K562 (cell line): ENCODE data around the gene EGR1. TPM values are rescaled to one million over a fixed set of nuclear protein-coding genes. Genes with fewer than 3 reads are reported as not detected.

ENCODE experiments used
- ARNT ChIP-seq, 2 experiments: fragments of 450-650 bp; IDR thresholded peaks; 2 replicates each; pipeline ENCODE4 v1.6.1; 2016; ENCODE audit warnings: mild to moderate bottlenecking in 1 of 2
- CC2D1A ChIP-seq: fragments of 450-650 bp; IDR thresholded peaks from 2 replicates; pipeline ENCODE4 v1.6.1; 2017; ENCODE audit warnings: mild to moderate bottlenecking
- CXXC5 ChIP-seq: fragments of 250-450 bp; sonication (Bioruptor Pico); IDR thresholded peaks from 2 replicates; pipeline ENCODE4 v1.8.0; 2022; ENCODE audit warnings: inconsistent platforms, mild to moderate bottlenecking, moderate library complexity
- DPF2 ChIP-seq: fragments of 450-650 bp; IDR thresholded peaks from 2 replicates; pipeline ENCODE4 v1.6.1; 2016
- EP400 ChIP-seq: fragments of 450-650 bp; IDR thresholded peaks from 2 replicates; pipeline ENCODE4 v1.6.1; 2017; ENCODE audit warnings: antibody characterized with exemption, mild to moderate bottlenecking, moderate library complexity
- ESRRB ChIP-seq: fragments of 250-450 bp; sonication (Bioruptor Pico); IDR thresholded peaks from 2 replicates; pipeline ENCODE4 v1.5.0; 2020; ENCODE audit warnings: mild to moderate bottlenecking, moderate library complexity, borderline replicate concordance
- FIP1L1 ChIP-seq: fragments of 200-400 bp; formaldehyde crosslinking; IDR thresholded peaks from 2 replicates; pipeline ENCODE4 v1.6.1; 2018; ENCODE audit warnings: mild to moderate bottlenecking, low read depth, low read length; ENCODE audit not compliant: poor library complexity, severe bottlenecking
- IRF2 ChIP-seq: sonication (generic); formaldehyde crosslinking; IDR thresholded peaks from 2 replicates; pipeline ENCODE4 v1.8.1; 2022; ENCODE audit warnings: mild to moderate bottlenecking, missing genetic modification reagents
- NKRF ChIP-seq: fragments of 450-650 bp; IDR thresholded peaks from 2 replicates; pipeline ENCODE4 v1.6.1; 2016; ENCODE audit warnings: borderline replicate concordance
- NR0B1 ChIP-seq: fragments of 450-650 bp; IDR thresholded peaks from one replicate; pipeline ENCODE4 v1.6.1; 2018; ENCODE audit warnings: mild to moderate bottlenecking, moderate library complexity; ENCODE audit not compliant: partially characterized antibody
- PML ChIP-seq: IDR thresholded peaks from 2 replicates; pipeline ENCODE4 v1.6.1; 2012; ENCODE audit warnings: low read length, inconsistent platforms
- RNF2 ChIP-seq: sonication (generic); IDR thresholded peaks from 2 replicates; pipeline ENCODE4 v1.6.1; 2016
- SNIP1 ChIP-seq: fragments of 450-650 bp; IDR thresholded peaks from 2 replicates; pipeline ENCODE4 v1.7.1; 2017; ENCODE audit warnings: low read depth, mild to moderate bottlenecking
- TAF7 ChIP-seq: fragments of 450-650 bp; IDR thresholded peaks from 2 replicates; pipeline ENCODE4 v1.6.1; 2016; ENCODE audit warnings: missing genetic modification characterization, missing compliant biosample characterization
- WHSC1 ChIP-seq: IDR thresholded peaks from one replicate; pipeline ENCODE4 v1.6.1; 2012; ENCODE audit warnings: low read length, control low read depth, inconsistent platforms
- ZFP1 ChIP-seq: fragments of 450-650 bp; formaldehyde crosslinking; IDR thresholded peaks from 2 replicates; pipeline ENCODE4 v1.4.0; 2020; ENCODE audit warnings: mild to moderate bottlenecking, mixed read lengths
- ZNF146 ChIP-seq: IDR thresholded peaks from one replicate; pipeline ENCODE4 v1.6.1; 2018; ENCODE audit warnings: missing compliant biosample characterization; ENCODE audit not compliant: unreplicated experiment
- ZNF184 ChIP-seq: sonication (generic); formaldehyde crosslinking; IDR thresholded peaks from 2 replicates; pipeline ENCODE4 v1.5.0; 2020; ENCODE audit warnings: missing genetic modification reagents
- ZNF224 ChIP-seq: sonication (generic); formaldehyde crosslinking; IDR thresholded peaks from 2 replicates; pipeline ENCODE4 v1.8.0; 2022; ENCODE audit warnings: mild to moderate bottlenecking, missing genetic modification reagents
- ZNF445 ChIP-seq: fragments of 250-450 bp; sonication (Bioruptor Pico); IDR thresholded peaks from 2 replicates; pipeline ENCODE4 v1.4.0; 2020; ENCODE audit warnings: low read depth, mild to moderate bottlenecking, moderate library complexity
- ZNF780A ChIP-seq: fragments of 250-450 bp; sonication (Bioruptor Pico); IDR thresholded peaks from 2 replicates; pipeline ENCODE4 v1.5.0; 2021; ENCODE audit warnings: mild to moderate bottlenecking
- polyA plus RNA-seq, 8 experiments: library from polyadenylated mRNA; depleted of rRNA in 4 of 8; stranded (reverse) in 5 of 8; unstranded in 3 of 8; fragments of >200 nt; fragmentation: Nextera tagmentation in 2 of 8; fragmentation: Illumina TruSeq in 1 of 8; extraction: Ambion mirVana in 2 of 8; extraction: Trizol in 1 of 8; gene quantifications; 2 replicates each; pipeline versions ENCODE4 v1.2.1 to v1.2.3, GENCODE V29; 2011 to 2014; ENCODE audit warnings: inconsistent platforms in 1 of 8, missing spikeins in 1 of 8
- total RNA-seq, 7 experiments: library from RNA; depleted of rRNA in 6 of 7; stranded (reverse); fragments of >200 nt in 6 of 7; fragmentation: Illumina TruSeq in 2 of 7; extraction: Trizol in 2 of 7; gene quantifications; 2 replicates each; pipeline versions ENCODE4 v1.2.1 to v1.2.3, GENCODE V29; 2011 to 2021; ENCODE audit warnings: low replicate concordance in 1 of 7
- TF ChIP-seq, protein P1 (sequence below): fragments of 450-650 bp; IDR thresholded peaks from 2 replicates; pipeline ENCODE4 v1.7.1; 2018; ENCODE audit warnings: mild to moderate bottlenecking, low read depth; ENCODE audit not compliant: partially characterized antibody
- TF ChIP-seq, protein P2 (sequence below): fragments of 250-450 bp; sonication (Bioruptor Pico); IDR thresholded peaks from 2 replicates; pipeline ENCODE4 v1.5.0; 2020; ENCODE audit warnings: mild to moderate bottlenecking

Gene EGR1
- total and polyA plus RNA-seq, 9 of the 15 experiments (the other 6 are each of a cell fraction or from before 2014, with no cell fraction given) = 1.3 to 132 (median 21.5) TPM

- TF ChIP-seq ZNF780A (no peak), ZNF146 (no peak), FIP1L1 (peak; percentile 24), TAF7 (no peak), SNIP1 (no peak), CC2D1A (no peak), NR0B1 (no peak), IRF2 (CRISPR knock-in tag) (peak; percentile 57; the same call in 1 of the 2 replicates), WHSC1 (no peak), EP400 (no peak), RNF2 (no peak; the same call in 1 of the 2 replicates), NKRF (no peak; the same call in 1 of the 2 replicates), DPF2 (no peak; the same call in 1 of the 2 replicates), CXXC5 (no peak), ZNF445 (CRISPR knock-in tag) (peak; percentile 41), ZNF224 (CRISPR knock-in tag) (no peak), ESRRB (peak; percentile 64), PML (peak; percentile 46; the same call in 1 of the 2 replicates), ZFP1 (CRISPR knock-in tag) (no peak), ZNF184 (CRISPR knock-in tag) (no peak), ARNT (IDR thresholded peaks at IDR 0.05) (0 out of 4 replicates have a peak, but pooled peaks of 1 of the 2 experiments have one; percentile 15)
- TF ChIP-seq, protein P1, sequence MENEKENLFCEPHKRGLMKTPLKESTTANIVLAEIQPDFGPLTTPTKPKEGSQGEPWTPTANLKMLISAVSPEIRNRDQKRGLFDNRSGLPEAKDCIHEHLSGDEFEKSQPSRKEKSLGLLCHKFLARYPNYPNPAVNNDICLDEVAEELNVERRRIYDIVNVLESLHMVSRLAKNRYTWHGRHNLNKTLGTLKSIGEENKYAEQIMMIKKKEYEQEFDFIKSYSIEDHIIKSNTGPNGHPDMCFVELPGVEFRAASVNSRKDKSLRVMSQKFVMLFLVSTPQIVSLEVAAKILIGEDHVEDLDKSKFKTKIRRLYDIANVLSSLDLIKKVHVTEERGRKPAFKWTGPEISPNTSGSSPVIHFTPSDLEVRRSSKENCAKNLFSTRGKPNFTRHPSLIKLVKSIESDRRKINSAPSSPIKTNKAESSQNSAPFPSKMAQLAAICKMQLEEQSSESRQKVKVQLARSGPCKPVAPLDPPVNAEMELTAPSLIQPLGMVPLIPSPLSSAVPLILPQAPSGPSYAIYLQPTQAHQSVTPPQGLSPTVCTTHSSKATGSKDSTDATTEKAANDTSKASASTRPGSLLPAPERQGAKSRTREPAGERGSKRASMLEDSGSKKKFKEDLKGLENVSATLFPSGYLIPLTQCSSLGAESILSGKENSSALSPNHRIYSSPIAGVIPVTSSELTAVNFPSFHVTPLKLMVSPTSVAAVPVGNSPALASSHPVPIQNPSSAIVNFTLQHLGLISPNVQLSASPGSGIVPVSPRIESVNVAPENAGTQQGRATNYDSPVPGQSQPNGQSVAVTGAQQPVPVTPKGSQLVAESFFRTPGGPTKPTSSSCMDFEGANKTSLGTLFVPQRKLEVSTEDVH = peak; percentile 66
- TF ChIP-seq, protein P2, sequence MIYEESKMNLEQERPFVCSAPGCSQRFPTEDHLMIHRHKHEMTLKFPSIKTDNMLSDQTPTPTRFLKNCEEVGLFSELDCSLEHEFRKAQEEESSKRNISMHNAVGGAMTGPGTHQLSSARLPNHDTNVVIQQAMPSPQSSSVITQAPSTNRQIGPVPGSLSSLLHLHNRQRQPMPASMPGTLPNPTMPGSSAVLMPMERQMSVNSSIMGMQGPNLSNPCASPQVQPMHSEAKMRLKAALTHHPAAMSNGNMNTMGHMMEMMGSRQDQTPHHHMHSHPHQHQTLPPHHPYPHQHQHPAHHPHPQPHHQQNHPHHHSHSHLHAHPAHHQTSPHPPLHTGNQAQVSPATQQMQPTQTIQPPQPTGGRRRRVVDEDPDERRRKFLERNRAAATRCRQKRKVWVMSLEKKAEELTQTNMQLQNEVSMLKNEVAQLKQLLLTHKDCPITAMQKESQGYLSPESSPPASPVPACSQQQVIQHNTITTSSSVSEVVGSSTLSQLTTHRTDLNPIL (CRISPR knock-in tag) = no peak
Observed at GRCh38 chr5:138469540-138470321, 4.5 kb downstream of the EGR1 start (continued).
